ENCODE results near the gene TRPM1. TPM values are rescaled to one million over a fixed set of nuclear protein-coding genes. Genes with fewer than 3 reads are reported as not detected.
A peak's percentile ranks its signal among the peaks of the same experiment; 100 is the strongest.

Gene TRPM1
- total RNA-seq, 1 donor from 2014 or later = not detected

DNA sequence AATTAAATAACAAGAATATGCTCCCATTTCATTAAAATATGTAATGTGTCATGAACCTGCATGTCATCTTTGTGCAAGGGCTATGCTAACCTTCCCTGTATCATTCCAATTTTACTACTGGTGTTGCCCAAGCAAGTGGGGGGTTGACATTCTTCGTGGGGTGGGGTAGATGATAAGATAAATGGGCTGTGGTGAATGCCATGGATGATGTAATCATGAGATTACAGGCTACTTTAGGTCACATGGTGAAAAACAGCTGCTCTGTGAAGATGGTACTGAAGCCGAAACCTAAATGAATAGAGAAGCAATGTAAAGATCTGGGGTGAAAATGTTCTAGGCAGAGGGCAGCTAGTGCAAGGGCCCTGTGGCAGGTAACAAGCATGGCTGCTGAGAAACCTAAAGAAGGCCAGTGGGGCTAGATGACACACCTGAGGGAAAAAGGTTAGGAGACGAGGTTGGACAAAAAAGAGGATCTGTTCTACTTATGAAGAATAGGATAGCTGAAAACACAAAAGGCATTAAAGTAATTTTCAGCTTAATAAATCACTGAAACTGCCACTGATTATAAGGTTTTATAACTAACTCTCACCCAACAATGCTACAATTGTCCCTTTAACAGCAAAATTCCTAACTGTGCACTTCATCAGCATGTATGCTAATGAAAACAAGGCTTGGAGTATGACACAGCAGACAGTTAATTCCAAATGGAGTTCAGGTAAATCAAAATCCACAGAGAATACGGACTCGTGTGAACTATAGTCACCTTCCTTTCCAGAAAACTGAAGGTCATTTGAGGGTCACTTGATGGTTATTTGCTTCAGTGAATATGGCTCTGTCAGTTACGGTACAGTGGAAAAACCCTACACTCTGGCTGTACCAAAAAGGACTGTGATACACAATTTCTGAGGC lies 145.1 kb downstream of the TRPM1 start:
- intact Hi-C loops (cut with DNase I) = no loop called here
- DNase-seq (ENCODE audit: low spot score) (no peak), ATAC-seq (no peak)

GRCh38 chr15:30954674-30955073 lies 146.9 kb downstream of the TRPM1 start:
- intact Hi-C loops (cut with DNase I) = no loop called here
- ATAC-seq = no peak
- DNase-seq (ENCODE audit: low spot score) = no peak

GRCh38 chr15:30953731-30954378 lies 147.7 kb downstream of the TRPM1 start:
- DNase-seq (ENCODE audit: low spot score) = no peak
- intact Hi-C loops (cut with DNase I) = no loop called here
- peak; percentile 26 for ATAC-seq

GRCh38 chr15:30953183-30953582 lies 148.3 kb downstream of the TRPM1 start:
- intact Hi-C loops (cut with DNase I) = no loop called here
- ATAC-seq = no peak

More at GRCh38 chr15:30953183-30953582, 148.3 kb downstream of the TRPM1 start:
- no peak for DNase-seq (ENCODE audit: low spot score)

Small RNA genes within 50 kb of the gene (microRNA-seq; reads per million reads assigned to microRNA genes)
- 1.1 reads per million for gene MIR211

Other genes with a start within 250 kb of the TRPM1 start
- 18.9 TPM for gene FAN1, start 197.8 kb downstream of the TRPM1 start, total RNA-seq
- gene MTMR10, start 110.1 kb downstream of the TRPM1 start, total RNA-seq = 67.7 TPM
- 85.9 TPM for gene KLF13, start 225.1 kb upstream of the TRPM1 start, total RNA-seq

Data from sciatic nerve (tissue), 2 donors.